HepG2 (cell line): ENCODE measurements around the gene CXADR. TPM values are rescaled to one million over a fixed set of nuclear protein-coding genes. Genes with fewer than 3 reads are reported as not detected.

Source experiments
- ARNTL ChIP-seq: sonication (generic); formaldehyde crosslinking; IDR thresholded peaks from 2 replicates; pipeline ENCODE4 v1.4.0; 2020; ENCODE audit warnings: mild to moderate bottlenecking, missing genetic modification reagents
- ATM ChIP-seq: fragments of 450-650 bp; IDR thresholded peaks from 2 replicates; pipeline ENCODE4 v1.7.1; 2017; ENCODE audit warnings: mild to moderate bottlenecking, borderline replicate concordance
- CCAR2 ChIP-seq: fragments of 200-400 bp; formaldehyde crosslinking; optimal IDR thresholded peaks from 2 replicates; pipeline ENCODE3; 2018; ENCODE audit warnings: low read depth, mild to moderate bottlenecking, low read length, moderate library complexity
- ELF3 ChIP-seq: IDR thresholded peaks from 2 replicates; pipeline ENCODE4 v1.6.1; 2016; ENCODE audit warnings: missing genetic modification reagents, missing compliant biosample characterization
- ONECUT2 ChIP-seq: sonication (generic); formaldehyde crosslinking; IDR thresholded peaks from 2 replicates; pipeline ENCODE4 v1.4.0; 2020; ENCODE audit warnings: missing genetic modification reagents
- RNF2 ChIP-seq: fragments of 450-650 bp; conservative IDR thresholded peaks from 2 replicates; pipeline ENCODE4 v1.6.1; 2016; ENCODE audit warnings: low read depth
- SOX5 ChIP-seq: IDR thresholded peaks from 2 replicates; pipeline ENCODE4 v1.6.1; 2016; ENCODE audit warnings: borderline replicate concordance
- TEAD3 ChIP-seq: optimal IDR thresholded peaks from 2 replicates; pipeline ENCODE3; 2016; ENCODE audit warnings: borderline replicate concordance
- ZBTB7B ChIP-seq: sonication (generic); formaldehyde crosslinking; IDR thresholded peaks from 2 replicates; pipeline ENCODE4 v1.4.0; 2020; ENCODE audit warnings: missing genetic modification reagents
- ZNF878 ChIP-seq: sonication (generic); formaldehyde crosslinking; IDR thresholded peaks from 2 replicates; pipeline ENCODE4 v1.8.1; 2023; ENCODE audit warnings: mild to moderate bottlenecking, missing genetic modification reagents, moderate library complexity
- polyA plus RNA-seq, 8 experiments: library from polyadenylated mRNA; depleted of rRNA in 3 of 8; stranded (reverse) in 7 of 8; unstranded in 1 of 8; fragments of >200 nt; fragmentation: Illumina TruSeq in 4 of 8; extraction: Trizol in 4 of 8; gene quantifications; 2 replicates each; pipeline versions ENCODE4 v1.2.1 to v1.2.3, GENCODE V29; 2011 to 2016; ENCODE audit warnings: low read depth in 4 of 8, missing spikeins in 1 of 8, mixed read lengths in 1 of 8; ENCODE audit not compliant: insufficient read depth in 1 of 8
- total RNA-seq, 5 experiments: library from RNA; depleted of rRNA; stranded (reverse); fragments of >200 nt; fragmentation: Illumina TruSeq; extraction: Trizol; gene quantifications; 2 replicates each; pipeline ENCODE4 v1.2.3, GENCODE V29; 2016; ENCODE audit warnings: low read depth in 1 of 5
- TF ChIP-seq, protein P1 (sequence below), 2 experiments: sonication (generic) in 1 of 2; formaldehyde crosslinking in 1 of 2; IDR thresholded peaks; 2 replicates each; pipeline versions ENCODE4 v1.4.0 to v1.6.1; 2018 to 2020; ENCODE audit warnings: missing genetic modification reagents in 2 of 2, borderline replicate concordance in 1 of 2, low read depth in 1 of 2, mild to moderate bottlenecking in 1 of 2, missing biosample characterization in 1 of 2
- TF ChIP-seq, protein P2 (sequence below): sonication (generic); formaldehyde crosslinking; IDR thresholded peaks from 2 replicates; pipeline ENCODE4 v1.4.0; 2020; ENCODE audit warnings: missing genetic modification reagents, mild to moderate bottlenecking, borderline replicate concordance
- TF ChIP-seq, protein P3 (sequence below): sonication (generic); formaldehyde crosslinking; IDR thresholded peaks from 2 replicates; pipeline ENCODE4 v1.4.0; 2020; ENCODE audit warnings: missing genetic modification reagents, low read depth, mild to moderate bottlenecking, borderline replicate concordance
- TF ChIP-seq, protein P4 (sequence below): sonication (generic); IDR thresholded peaks from 2 replicates; pipeline ENCODE4 v1.6.1; 2016; ENCODE audit warnings: low read depth, borderline replicate concordance
- TF ChIP-seq, protein P5 (sequence below): sonication (generic); formaldehyde crosslinking; conservative IDR thresholded peaks from 2 replicates; pipeline ENCODE4 v1.8.0; 2022; ENCODE audit warnings: mild to moderate bottlenecking, moderate library complexity, missing genetic modification reagents

CXADR gene
- total and polyA plus RNA-seq, 2 of the 13 experiments (the other 11 are each of a cell fraction or from before 2014, with no cell fraction given) = 86.8 to 110 TPM

DNA sequence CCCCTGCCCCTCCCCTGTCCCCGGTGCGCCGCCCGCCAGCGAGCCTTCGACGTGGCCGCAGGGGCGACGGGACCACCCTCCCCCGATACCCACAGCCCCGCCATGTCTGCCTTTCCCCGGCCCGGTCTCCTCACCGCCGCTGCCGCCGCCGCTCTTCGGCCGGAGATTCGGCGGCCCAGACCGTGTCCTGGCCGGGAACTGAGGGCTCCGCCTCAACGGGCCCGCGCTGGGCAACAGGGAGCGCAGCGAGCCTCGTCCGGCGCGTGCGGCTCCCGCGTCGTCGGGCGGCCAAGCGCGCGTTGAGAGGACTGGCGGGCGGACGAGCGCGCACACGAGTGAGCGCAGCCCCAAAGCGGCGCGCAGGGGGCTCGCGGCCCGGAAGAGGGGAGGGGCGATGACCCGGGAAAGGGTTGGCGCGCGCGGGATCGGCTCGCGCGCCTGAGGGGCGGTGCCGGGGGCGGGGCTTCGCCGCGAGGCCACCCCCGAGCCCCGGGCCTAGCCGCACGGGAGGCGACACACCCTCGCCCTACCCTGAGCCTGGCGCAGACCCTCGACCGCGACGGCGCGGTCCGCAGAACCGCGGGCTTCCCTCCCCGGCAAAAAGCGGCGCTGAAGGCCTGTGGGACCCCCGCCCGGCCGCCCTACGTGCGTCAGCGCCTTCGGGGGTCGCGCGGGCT lies 99.9 kb downstream of the CXADR start, which contains the start of gene BTG3 (continued):
- no peak for TF ChIP-seq TEAD3
- 0 out of 2 replicates have a peak, but pooled peaks have one; percentile 23 for TF ChIP-seq SOX5 (CRISPR knock-in tag)
- TF ChIP-seq ARNTL (CRISPR knock-in tag) = peak; percentile 73; the same call in 1 of the 2 replicates
- TF ChIP-seq, protein P1, sequence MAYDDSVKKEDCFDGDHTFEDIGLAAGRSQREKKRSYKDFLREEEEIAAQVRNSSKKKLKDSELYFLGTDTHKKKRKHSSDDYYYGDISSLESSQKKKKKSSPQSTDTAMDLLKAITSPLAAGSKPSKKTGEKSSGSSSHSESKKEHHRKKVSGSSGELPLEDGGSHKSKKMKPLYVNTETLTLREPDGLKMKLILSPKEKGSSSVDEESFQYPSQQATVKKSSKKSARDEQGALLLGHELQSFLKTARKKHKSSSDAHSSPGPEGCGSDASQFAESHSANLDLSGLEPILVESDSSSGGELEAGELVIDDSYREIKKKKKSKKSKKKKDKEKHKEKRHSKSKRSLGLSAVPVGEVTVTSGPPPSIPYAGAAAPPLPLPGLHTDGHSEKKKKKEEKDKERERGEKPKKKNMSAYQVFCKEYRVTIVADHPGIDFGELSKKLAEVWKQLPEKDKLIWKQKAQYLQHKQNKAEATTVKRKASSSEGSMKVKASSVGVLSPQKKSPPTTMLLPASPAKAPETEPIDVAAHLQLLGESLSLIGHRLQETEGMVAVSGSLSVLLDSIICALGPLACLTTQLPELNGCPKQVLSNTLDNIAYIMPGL (CRISPR knock-in tag; IDR thresholded peaks at IDR 0.05; ENCODE audit: borderline replicate concordance in 1 of 2, low read depth in 1 of 2) = peak; percentile 63 to 79
- TF ChIP-seq, protein P2, sequence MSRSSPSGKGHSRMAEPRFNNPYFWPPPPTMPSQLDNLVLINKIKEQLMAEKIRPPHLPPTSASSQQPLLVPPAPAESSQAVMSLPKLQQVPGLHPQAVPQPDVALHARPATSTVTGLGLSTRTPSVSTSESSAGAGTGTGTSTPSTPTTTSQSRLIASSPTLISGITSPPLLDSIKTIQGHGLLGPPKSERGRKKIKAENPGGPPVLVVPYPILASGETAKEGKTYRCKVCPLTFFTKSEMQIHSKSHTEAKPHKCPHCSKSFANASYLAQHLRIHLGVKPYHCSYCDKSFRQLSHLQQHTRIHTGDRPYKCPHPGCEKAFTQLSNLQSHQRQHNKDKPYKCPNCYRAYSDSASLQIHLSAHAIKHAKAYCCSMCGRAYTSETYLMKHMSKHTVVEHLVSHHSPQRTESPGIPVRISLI = peak; percentile 7; the same call in 1 of the 2 replicates
- TF ChIP-seq RNF2 = peak; percentile 89; the same call in 1 of the 2 replicates
- no peak for TF ChIP-seq CCAR2
- no peak for TF ChIP-seq ATM
- TF ChIP-seq ZNF878 (CRISPR knock-in tag) = no peak
- no peak for TF ChIP-seq ZBTB7B (CRISPR knock-in tag)
- TF ChIP-seq, protein P3, sequence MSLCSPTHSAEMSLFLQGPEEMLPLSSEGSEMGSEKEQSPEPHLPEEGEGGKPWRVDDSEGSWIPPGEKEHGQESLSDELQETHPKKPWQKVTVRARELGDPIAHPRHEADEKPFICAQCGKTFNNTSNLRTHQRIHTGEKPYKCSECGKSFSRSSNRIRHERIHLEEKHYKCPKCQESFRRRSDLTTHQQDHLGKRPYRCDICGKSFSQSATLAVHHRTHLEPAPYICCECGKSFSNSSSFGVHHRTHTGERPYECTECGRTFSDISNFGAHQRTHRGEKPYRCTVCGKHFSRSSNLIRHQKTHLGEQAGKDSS (CRISPR knock-in tag) = no peak; the same call in 1 of the 2 replicates
- TF ChIP-seq, protein P4, sequence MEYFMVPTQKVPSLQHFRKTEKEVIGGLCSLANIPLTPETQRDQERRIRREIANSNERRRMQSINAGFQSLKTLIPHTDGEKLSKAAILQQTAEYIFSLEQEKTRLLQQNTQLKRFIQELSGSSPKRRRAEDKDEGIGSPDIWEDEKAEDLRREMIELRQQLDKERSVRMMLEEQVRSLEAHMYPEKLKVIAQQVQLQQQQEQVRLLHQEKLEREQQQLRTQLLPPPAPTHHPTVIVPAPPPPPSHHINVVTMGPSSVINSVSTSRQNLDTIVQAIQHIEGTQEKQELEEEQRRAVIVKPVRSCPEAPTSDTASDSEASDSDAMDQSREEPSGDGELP = no peak
- TF ChIP-seq ELF3 (CRISPR knock-in tag) = peak; percentile 60; the same call in 1 of the 2 replicates
- TF ChIP-seq, protein P5, sequence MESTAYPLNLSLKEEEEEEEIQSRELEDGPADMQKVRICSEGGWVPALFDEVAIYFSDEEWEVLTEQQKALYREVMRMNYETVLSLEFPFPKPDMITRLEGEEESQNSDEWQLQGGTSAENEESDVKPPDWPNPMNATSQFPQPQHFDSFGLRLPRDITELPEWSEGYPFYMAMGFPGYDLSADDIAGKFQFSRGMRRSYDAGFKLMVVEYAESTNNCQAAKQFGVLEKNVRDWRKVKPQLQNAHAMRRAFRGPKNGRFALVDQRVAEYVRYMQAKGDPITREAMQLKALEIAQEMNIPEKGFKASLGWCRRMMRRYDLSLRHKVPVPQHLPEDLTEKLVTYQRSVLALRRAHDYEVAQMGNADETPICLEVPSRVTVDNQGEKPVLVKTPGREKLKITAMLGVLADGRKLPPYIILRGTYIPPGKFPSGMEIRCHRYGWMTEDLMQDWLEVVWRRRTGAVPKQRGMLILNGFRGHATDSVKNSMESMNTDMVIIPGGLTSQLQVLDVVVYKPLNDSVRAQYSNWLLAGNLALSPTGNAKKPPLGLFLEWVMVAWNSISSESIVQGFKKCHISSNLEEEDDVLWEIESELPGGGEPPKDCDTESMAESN (CRISPR knock-in tag) = peak; percentile 73; the same call in 1 of the 2 replicates
- no peak for TF ChIP-seq ONECUT2 (CRISPR knock-in tag)
